Smooth muscle cell (in vitro differentiated cells): ENCODE data around the gene MAP7. TPM values are rescaled to one million over a fixed set of nuclear protein-coding genes. Genes with fewer than 3 reads are reported as not detected.
"Not testable (repeated sequence)": the region's sequence is repeated elsewhere in the genome, so short reads cannot be mapped to it uniquely, and the experiment has no call there.

Experiments
- DNase-seq: peaks from one replicate; lab custom pipeline; 2025; ENCODE audit not compliant: unreplicated experiment; lab: John Stamatoyannopoulos, UW
- H2AFZ ChIP-seq: fragments of 200-600 bp; sonication (generic); 2 replicates; pipeline ENCODE4 v1.6.0; 2016; ENCODE audit warnings: antibody characterized with exemption, low read depth, mild to moderate bottlenecking
- H3F3A ChIP-seq: fragments of 200-600 bp; sonication (generic); 2 replicates; pipeline ENCODE4 v1.6.0; 2017; ENCODE audit warnings: antibody characterized with exemption, low read depth
- H3K27ac ChIP-seq: fragments of 200-600 bp; sonication (generic); 2 replicates; pipeline ENCODE4 v1.5.1; 2016; ENCODE audit warnings: low read depth, mild to moderate bottlenecking
- H3K27me3 ChIP-seq: fragments of 200-600 bp; sonication (generic); 2 replicates; pipeline ENCODE4 v1.6.1; 2016; ENCODE audit warnings: low read depth, mild to moderate bottlenecking
- H3K36me3 ChIP-seq: fragments of 200-600 bp; sonication (generic); 2 replicates; pipeline ENCODE4 v1.5.1; 2016; ENCODE audit warnings: low read depth
- H3K4me1 ChIP-seq: fragments of 200-600 bp; sonication (generic); 2 replicates; pipeline ENCODE4 v1.5.1; 2016; ENCODE audit warnings: low read depth
- H3K4me2 ChIP-seq: fragments of 200-600 bp; sonication (generic); 2 replicates; pipeline ENCODE4 v1.6.0; 2016; ENCODE audit warnings: mild to moderate bottlenecking
- H3K4me3 ChIP-seq: fragments of 200-600 bp; sonication (generic); 2 replicates; pipeline ENCODE4 v1.5.1; 2016; ENCODE audit warnings: mild to moderate bottlenecking
- H3K79me2 ChIP-seq: fragments of 200-600 bp; sonication (generic); 2 replicates; pipeline ENCODE4 v1.6.0; 2016; ENCODE audit warnings: low read depth, mild to moderate bottlenecking
- H3K9ac ChIP-seq: fragments of 200-600 bp; sonication (generic); 2 replicates; pipeline ENCODE4 v1.6.0; 2016; ENCODE audit warnings: low read depth
- H3K9me3 ChIP-seq: fragments of 200-600 bp; sonication (generic); replicated peaks from 2 replicates; pipeline ENCODE4 v1.5.1; 2016; ENCODE audit warnings: low read depth
- H4K20me1 ChIP-seq: fragments of 200-600 bp; sonication (generic); 2 replicates; pipeline ENCODE4 v1.6.0; 2016; ENCODE audit warnings: low read depth
- CTCF ChIP-seq: fragments of 200-600 bp; sonication (generic); IDR thresholded peaks from 2 replicates; pipeline ENCODE4 v1.5.1; 2017; ENCODE audit warnings: borderline replicate concordance, mild to moderate bottlenecking, antibody characterized with exemption; ENCODE audit not compliant: insufficient read depth, poor library complexity, severe bottlenecking
- WGBS: methylation state at CpG from one replicate; pipeline ENCODE4 v1.1.7; 2016; ENCODE audit warnings: low lambda C conversion rate; 5-methylcytosine and 5-hydroxymethylcytosine counted together
- polyA plus RNA-seq: library from polyadenylated mRNA; unstranded; fragments of >200 nt; fragmentation: Nextera tagmentation; extraction: Ambion mirVana; gene quantifications from 2 replicates; pipeline ENCODE4 v1.2.1, GENCODE V29; 2016
- total RNA-seq: library from RNA; depleted of rRNA; stranded (reverse); fragments of >200 nt; gene quantifications from 2 replicates; pipeline ENCODE4 v1.2.3, GENCODE V29; 2014

The MAP7 gene
- total and polyA plus RNA-seq, 2 experiments from 2014 or later: 1.6 to 8.2 TPM

- H3K4me3 ChIP-seq: no peak overlapping the region
Measured at GRCh38 chr6:136403110-136403980, 146.9 kb downstream of the MAP7 start.

GRCh38 chr6:136401749-136402148 lies 148.5 kb downstream of the MAP7 start:
- H3F3A ChIP-seq: peaks cover 14% of the 10 kb centered on the region
- peak overlapping the region; percentile 97 for H3K27ac ChIP-seq
- 8% methylated on average over 3 of the region's 3 CpGs for WGBS
- H3K4me1 ChIP-seq: no peaks in the 10 kb centered on the region
- H3K27me3 ChIP-seq: no peaks in the 10 kb centered on the region
- H3K4me3 ChIP-seq: no peak overlapping the region
- H3K9ac ChIP-seq: peak overlapping the region; percentile 59
- TF ChIP-seq CTCF: no peak
- H3K36me3 ChIP-seq: no peaks in the 10 kb centered on the region
- H3K9me3 ChIP-seq: no peaks in the 10 kb centered on the region
- H3K79me2 ChIP-seq: no peaks in the 10 kb centered on the region
- H2AFZ ChIP-seq: no peak overlapping the region
- H4K20me1 ChIP-seq: no peaks in the 10 kb centered on the region
- H3K4me2 ChIP-seq: peak overlapping the region; percentile 68
- no peak for DNase-seq

More at GRCh38 chr6:136403110-136403980, 146.9 kb downstream of the MAP7 start:
- TF ChIP-seq CTCF: no peak
- Histone ChIP-seq H3K36me3 (no peaks in the 10 kb centered on the region), H3K9ac (peak overlapping the region; percentile 84), H3K4me1 (no peaks in the 10 kb centered on the region), H3K9me3 (no peaks in the 10 kb centered on the region), H4K20me1 (no peaks in the 10 kb centered on the region), H2AFZ (no peak overlapping the region), H3F3A (peaks cover 14% of the 10 kb centered on the region), H3K79me2 (no peaks in the 10 kb centered on the region), H3K4me2 (peak overlapping the region; percentile 59), H3K27me3 (no peaks in the 10 kb centered on the region), H3K27ac (peak overlapping the region; percentile 97)
- WGBS: 27% methylated on average over 6 of the region's 6 CpGs
- no peak for DNase-seq

GRCh38 chr6:136401236-136401635 lies 149.0 kb downstream of the MAP7 start:
- H3K36me3 ChIP-seq, H3K9ac ChIP-seq, DNase-seq, H3K4me2 ChIP-seq, H2AFZ ChIP-seq, H3K27me3 ChIP-seq, H3K4me3 ChIP-seq, H3K4me1 ChIP-seq, H3K79me2 ChIP-seq, H4K20me1 ChIP-seq, H3K9me3 ChIP-seq: not testable (repeated sequence)
- Histone ChIP-seq H3K27ac (peak overlapping the region; percentile 97), H3F3A (peaks cover 14% of the 10 kb centered on the region)
- WGBS: 94% methylated on average over 4 of the region's 4 CpGs

- no peaks in the 10 kb centered on the region for H3K36me3 ChIP-seq
- H3K27ac ChIP-seq: no peak overlapping the region
- H3K4me1 ChIP-seq: no peaks in the 10 kb centered on the region
- no peak overlapping the region for H2AFZ ChIP-seq
- DNase-seq: no peak
- no peaks in the 10 kb centered on the region for H3K9me3 ChIP-seq
- H3K79me2 ChIP-seq: no peaks in the 10 kb centered on the region
- WGBS: 97% methylated on average over 3 of the region's 3 CpGs
- peaks cover 6% of the 10 kb centered on the region for H3F3A ChIP-seq
- no peaks in the 10 kb centered on the region for H3K27me3 ChIP-seq
- no peaks in the 10 kb centered on the region for H4K20me1 ChIP-seq
- no peak overlapping the region for H3K9ac ChIP-seq
- H3K4me3 ChIP-seq: no peak overlapping the region
- TF ChIP-seq CTCF: no peak
- no peak overlapping the region for H3K4me2 ChIP-seq
Measured at GRCh38 chr6:136398453-136398852, 151.8 kb downstream of the MAP7 start.
